Activated CD4-positive, alpha-beta memory T cell treated with anti-CD3 and anti-CD28 coated beads, Interleukin-2, amount 10 ng/mL, durations not matched to agents 7 days and 5 days (primary cell): Measurements from ENCODE around the gene NAA25. TPM values are rescaled to one million over a fixed set of nuclear protein-coding genes. Genes with fewer than 3 reads are reported as not detected.

Experiments used
- CTCF ChIA-PET: fragments of 350-600 bp; sonication (Branson Sonifier 250); formaldehyde crosslinking; loops from one replicate; lab custom pipeline; 2021; ENCODE audit warnings: antibody characterized with exemption, inconsistent platforms; lab: Charles Lee
- POLR2A ChIA-PET: fragments of 350-600 bp; sonication (Branson Sonifier 250); formaldehyde crosslinking; loops from one replicate; lab custom pipeline; 2021; ENCODE audit warnings: antibody characterized with exemption; lab: Charles Lee
- DNase-seq: peaks from one replicate; pipeline ENCODE4 v3.0.0-alpha.2; 2020
- H3K27ac Mint-ChIP-seq: one replicate; pipeline ENCODE4 v1.8.0; 2021; ENCODE audit warnings: mild to moderate bottlenecking, mixed read lengths
- H3K27me3 Mint-ChIP-seq: one replicate; pipeline ENCODE4 v1.8.0; 2021; ENCODE audit warnings: mixed read lengths
- H3K36me3 Mint-ChIP-seq: one replicate; pipeline ENCODE4 v1.8.0; 2021; ENCODE audit warnings: low read depth, mixed read lengths
- H3K4me1 Mint-ChIP-seq: one replicate; pipeline ENCODE4 v1.8.0; 2021; ENCODE audit warnings: mixed read lengths
- H3K4me3 Mint-ChIP-seq: one replicate; pipeline ENCODE4 v1.8.0; 2021; ENCODE audit warnings: mild to moderate bottlenecking, mixed read lengths
- H3K9me3 Mint-ChIP-seq: one replicate; pipeline ENCODE4 v1.8.0; 2021; ENCODE audit warnings: mixed read lengths
- total RNA-seq, 2 experiments: library from RNA; stranded (reverse); gene quantifications; one replicate each; pipeline ENCODE4 v1.2.3, GENCODE V29; 2021

Gene NAA25
- total RNA-seq, 2 experiments from 2014 or later, result 24.2 to 25.0 TPM

- Mint-ChIP-seq H3K27ac (no peak overlapping the region), H3K27me3 (no peaks in the 10 kb centered on the region), H3K4me1 (peaks cover 4% of the 10 kb centered on the region), H3K36me3 (peaks cover 65% of the 10 kb centered on the region), H3K4me3 (no peak overlapping the region), H3K9me3 (no peaks in the 10 kb centered on the region)
- DNase-seq, result no peak
- ChIA-PET CTCF (interaction anchor here (1.5 to 1.7 kb wide), 2 partner anchors 22 to 90 kb away, joined by 3 read pairs; partner anchors contain the start of genes ERP29, TMEM116 and TRAFD1), POLR2A (interaction anchor here (2.8 kb wide), 1 partner anchor 22 kb away, joined by 14 read pairs; the partner anchor contains the start of genes ERP29 and TMEM116)
Measured at GRCh38 chr12:112035219-112035785, 73.3 kb downstream of the NAA25 start.

GRCh38 chr12:112032292-112032691 lies 76.3 kb downstream of the NAA25 start:
- POLR2A ChIA-PET, result interaction anchor here (1.0 kb wide), 2 partner anchors 9 to 386 kb away, joined by 4 read pairs; partner anchors contain the start of gene PTPN11
- Mint-ChIP-seq H3K9me3 (no peaks in the 10 kb centered on the region), H3K36me3 (peaks cover 57% of the 10 kb centered on the region), H3K4me3 (no peak overlapping the region), H3K27ac (no peak overlapping the region), H3K4me1 (peaks cover 4% of the 10 kb centered on the region), H3K27me3 (no peaks in the 10 kb centered on the region)
- CTCF ChIA-PET, result no interaction called here
- no peak for DNase-seq

GRCh38 chr12:112031472-112031871 lies 77.1 kb downstream of the NAA25 start:
- Mint-ChIP-seq H3K4me3 (no peak overlapping the region), H3K4me1 (peaks cover 6% of the 10 kb centered on the region), H3K27ac (no peak overlapping the region), H3K9me3 (no peaks in the 10 kb centered on the region), H3K36me3 (peaks cover 56% of the 10 kb centered on the region), H3K27me3 (no peaks in the 10 kb centered on the region)
- POLR2A ChIA-PET, result interaction anchor here (1.0 to 1.5 kb wide), 3 partner anchors 11 to 387 kb away, joined by 3 to 8 read pairs (median 4); partner anchors contain the start of genes ERP29, PTPN11 and TMEM116
- DNase-seq, result no peak
- CTCF ChIA-PET, result no interaction called here

DNA sequence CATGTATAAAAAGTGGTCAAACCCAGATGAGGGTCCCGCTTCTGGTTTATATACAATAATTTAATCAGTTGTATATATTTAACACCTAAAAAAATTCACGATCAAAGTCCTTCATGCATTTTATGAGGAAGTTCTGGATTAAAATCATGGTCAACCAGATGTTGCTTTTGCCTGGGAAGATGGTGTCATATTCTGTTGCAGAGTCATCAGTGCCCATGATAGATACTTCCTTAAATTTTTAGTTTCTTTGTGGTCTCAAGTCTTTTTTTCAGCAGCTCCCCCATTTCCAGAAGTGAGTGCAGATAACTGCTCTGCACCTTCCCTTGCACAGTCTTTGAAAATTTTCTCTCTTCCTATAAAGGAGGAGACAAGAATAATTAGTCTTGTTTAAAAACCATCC lies 79.3 kb downstream of the NAA25 start:
- Mint-ChIP-seq H3K27ac (no peak overlapping the region), H3K4me3 (no peak overlapping the region), H3K9me3 (no peaks in the 10 kb centered on the region), H3K27me3 (no peaks in the 10 kb centered on the region), H3K36me3 (peaks cover 58% of the 10 kb centered on the region), H3K4me1 (peaks cover 19% of the 10 kb centered on the region)
- DNase-seq, result no peak
- POLR2A ChIA-PET, result interaction anchor here (0.6 kb wide), 1 partner anchor 8 kb away, joined by 3 read pairs; no protein-coding TSS in a partner anchor
- CTCF ChIA-PET, result no interaction called here

DNA sequence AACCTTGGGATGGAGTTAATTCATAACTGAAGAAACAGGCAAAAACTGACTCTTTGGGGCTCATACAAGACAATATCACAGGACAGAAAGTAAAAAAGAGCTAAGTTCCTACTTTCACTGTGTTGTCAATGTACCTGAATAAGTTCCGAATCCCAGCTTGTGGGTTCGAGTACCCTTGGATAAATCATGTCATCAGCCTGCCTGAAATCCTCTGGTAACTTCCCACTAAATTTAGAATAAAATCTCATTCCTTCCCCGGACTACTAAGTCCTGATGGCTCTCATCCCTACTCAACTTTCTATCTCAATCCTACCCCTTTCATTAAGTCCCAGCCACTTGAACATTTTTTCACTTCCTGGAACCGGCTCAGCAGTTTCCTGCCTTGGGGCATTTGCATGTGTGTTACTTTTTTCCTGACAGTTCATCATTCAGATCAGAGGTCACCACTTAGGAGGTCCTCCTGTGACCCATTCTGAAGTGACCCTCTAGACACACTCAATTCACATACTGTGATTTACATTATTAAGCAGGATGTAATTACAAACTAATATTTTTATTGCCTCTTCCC lies 82.7 kb downstream of the NAA25 start:
- H3K9me3 Mint-ChIP-seq, result no peaks in the 10 kb centered on the region
- H3K27ac Mint-ChIP-seq, result peak overlapping the region; percentile 72
- H3K4me3 Mint-ChIP-seq, result no peak overlapping the region
- peaks cover 20% of the 10 kb centered on the region for H3K4me1 Mint-ChIP-seq
- ChIA-PET CTCF (interaction anchor here (1.3 kb wide), 1 partner anchor 11 kb away, joined by 3 read pairs; no protein-coding TSS in a partner anchor), POLR2A (interaction anchor here (1.5 to 1.6 kb wide), 2 partner anchors 12 to 83 kb away, joined by 4 to 11 read pairs; partner anchors contain the start of genes ERP29, NAA25 and TMEM116)
- no peak for DNase-seq
- peaks cover 62% of the 10 kb centered on the region for H3K36me3 Mint-ChIP-seq
- H3K27me3 Mint-ChIP-seq, result no peaks in the 10 kb centered on the region

GRCh38 chr12:112023759-112024396 lies 84.7 kb downstream of the NAA25 start:
- Mint-ChIP-seq H3K4me3 (no peak overlapping the region), H3K27me3 (no peaks in the 10 kb centered on the region), H3K36me3 (peaks cover 64% of the 10 kb centered on the region), H3K9me3 (no peaks in the 10 kb centered on the region), H3K27ac (no peak overlapping the region), H3K4me1 (peaks cover 30% of the 10 kb centered on the region)
- no peak for DNase-seq
- POLR2A ChIA-PET, result interaction anchor here (1.4 to 3.6 kb wide), 2 partner anchors 11 to 182 kb away, joined by 4 to 28 read pairs; partner anchors contain the start of genes ERP29, MAPKAPK5 and TMEM116
- CTCF ChIA-PET, result interaction anchor here (1.0 to 1.9 kb wide), 4 partner anchors 11 to 174 kb away, joined by 3 to 13 read pairs (median 3); partner anchors contain the start of genes ERP29 and TMEM116

DNA sequence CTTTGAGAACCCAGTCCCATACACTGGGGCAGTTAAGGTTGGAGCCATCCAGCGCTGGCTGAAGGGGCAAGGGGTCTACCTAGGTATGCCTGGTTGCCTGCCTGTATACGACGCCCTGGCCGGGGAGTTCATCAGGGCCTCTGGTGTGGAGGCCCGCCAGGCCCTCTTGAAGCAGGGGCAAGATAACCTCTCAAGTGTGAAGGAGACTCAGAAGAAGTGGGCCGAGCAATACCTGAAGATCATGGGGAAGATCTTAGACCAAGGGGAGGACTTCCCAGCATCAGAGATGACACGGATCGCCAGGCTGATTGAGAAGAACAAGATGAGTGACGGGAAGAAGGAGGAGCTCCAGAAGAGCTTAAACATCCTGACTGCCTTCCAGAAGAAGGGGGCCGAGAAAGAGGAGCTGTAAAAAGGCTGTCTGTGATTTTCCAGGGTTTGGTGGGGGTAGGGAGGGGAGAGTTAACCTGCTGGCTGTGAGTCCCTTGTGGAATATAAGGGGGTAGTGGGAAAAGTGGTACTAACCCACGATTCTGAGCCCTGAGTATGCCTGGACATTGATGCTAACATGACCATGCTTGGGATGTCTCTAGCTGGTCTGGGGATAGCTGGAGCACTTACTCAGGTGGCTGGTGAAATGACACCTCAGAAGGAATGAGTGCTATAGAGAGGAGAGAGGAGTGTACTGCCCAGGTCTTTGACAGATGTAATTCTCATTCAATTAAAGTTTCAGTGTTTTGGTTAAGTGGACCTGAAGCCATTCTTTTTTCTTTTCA lies 86.2 kb downstream of the NAA25 start:
- peaks cover 39% of the 10 kb centered on the region for H3K4me1 Mint-ChIP-seq
- POLR2A ChIA-PET, result interaction anchor here (1.0 to 3.6 kb wide), 3 partner anchors 9 to 181 kb away, joined by 4 to 28 read pairs (median 4); partner anchors contain the start of genes ERP29, MAPKAPK5 and TMEM116
- H3K27me3 Mint-ChIP-seq, result no peaks in the 10 kb centered on the region
- H3K27ac Mint-ChIP-seq, result peak overlapping the region; percentile 0
- no peak for DNase-seq
- peaks cover 67% of the 10 kb centered on the region for H3K36me3 Mint-ChIP-seq
- CTCF ChIA-PET, result interaction anchor here (1.1 to 1.9 kb wide), 3 partner anchors 9 to 176 kb away, joined by 3 to 13 read pairs (median 4); partner anchors contain the start of genes ERP29 and TMEM116
- no peak overlapping the region for H3K4me3 Mint-ChIP-seq
- no peaks in the 10 kb centered on the region for H3K9me3 Mint-ChIP-seq

DNA sequence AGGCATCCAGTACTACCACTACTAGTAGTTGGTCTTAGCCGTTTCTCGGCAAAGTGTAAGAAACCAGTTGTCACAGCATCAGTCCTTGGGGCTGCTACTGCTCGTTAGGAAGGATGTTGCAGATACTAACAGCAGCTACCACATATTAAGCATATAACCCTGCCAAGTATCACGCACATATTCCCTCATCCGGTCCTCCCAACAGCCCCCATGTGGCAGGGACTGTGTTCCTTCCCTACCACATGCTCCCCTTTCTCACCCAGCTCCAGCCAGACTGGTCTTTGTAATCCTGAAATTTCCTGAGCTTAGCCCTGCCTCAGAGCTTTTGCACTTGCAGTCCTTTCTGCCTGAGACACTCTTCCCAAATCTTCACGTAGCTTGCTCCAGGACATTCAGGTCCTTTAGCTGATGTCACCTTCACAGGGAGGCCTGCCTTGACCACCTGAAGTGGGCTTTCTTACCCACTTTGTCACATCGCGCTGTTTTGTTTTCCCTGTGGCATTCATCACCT lies 87.6 kb downstream of the NAA25 start:
- peaks cover 76% of the 10 kb centered on the region for H3K36me3 Mint-ChIP-seq
- H3K4me3 Mint-ChIP-seq, result no peak overlapping the region
- H3K4me1 Mint-ChIP-seq, result peaks cover 44% of the 10 kb centered on the region
- CTCF ChIA-PET, result interaction anchor here (1.0 to 1.4 kb wide), 3 partner anchors 13 to 80 kb away, joined by 4 to 7 read pairs (median 4); no protein-coding TSS in a partner anchor
- POLR2A ChIA-PET, result interaction anchor here (0.8 to 3.6 kb wide), 6 partner anchors 8 to 112 kb away, joined by 3 to 28 read pairs (median 6); partner anchors contain the start of genes ERP29 and TMEM116
- DNase-seq, result no peak
- H3K9me3 Mint-ChIP-seq, result no peaks in the 10 kb centered on the region
- H3K27ac Mint-ChIP-seq, result peak overlapping the region; percentile 38
- no peaks in the 10 kb centered on the region for H3K27me3 Mint-ChIP-seq

GRCh38 chr12:112018571-112019237 lies 89.9 kb downstream of the NAA25 start:
- peaks cover 77% of the 10 kb centered on the region for H3K36me3 Mint-ChIP-seq
- H3K4me1 Mint-ChIP-seq, result peaks cover 49% of the 10 kb centered on the region
- ChIA-PET CTCF (interaction anchor here (1.2 to 1.3 kb wide), 2 partner anchors 73 to 368 kb away, joined by 3 to 5 read pairs; no protein-coding TSS in a partner anchor), POLR2A (interaction anchor here (1.0 kb wide), 1 partner anchor 31 kb away, joined by 4 read pairs; no protein-coding TSS in a partner anchor)
- no peak for DNase-seq
- no peaks in the 10 kb centered on the region for H3K9me3 Mint-ChIP-seq
- H3K4me3 Mint-ChIP-seq, result no peak overlapping the region
- H3K27ac Mint-ChIP-seq, result peak overlapping the region; percentile 44
- no peaks in the 10 kb centered on the region for H3K27me3 Mint-ChIP-seq

- Mint-ChIP-seq H3K4me3 (no peak overlapping the region), H3K27me3 (no peaks in the 10 kb centered on the region), H3K9me3 (no peaks in the 10 kb centered on the region), H3K27ac (no peak overlapping the region), H3K4me1 (peaks cover 49% of the 10 kb centered on the region), H3K36me3 (peaks cover 70% of the 10 kb centered on the region)
- ChIA-PET CTCF (no interaction called here), POLR2A (no interaction called here)
- no peak for DNase-seq
Measured at GRCh38 chr12:112017041-112017440, 91.5 kb downstream of the NAA25 start.

DNA sequence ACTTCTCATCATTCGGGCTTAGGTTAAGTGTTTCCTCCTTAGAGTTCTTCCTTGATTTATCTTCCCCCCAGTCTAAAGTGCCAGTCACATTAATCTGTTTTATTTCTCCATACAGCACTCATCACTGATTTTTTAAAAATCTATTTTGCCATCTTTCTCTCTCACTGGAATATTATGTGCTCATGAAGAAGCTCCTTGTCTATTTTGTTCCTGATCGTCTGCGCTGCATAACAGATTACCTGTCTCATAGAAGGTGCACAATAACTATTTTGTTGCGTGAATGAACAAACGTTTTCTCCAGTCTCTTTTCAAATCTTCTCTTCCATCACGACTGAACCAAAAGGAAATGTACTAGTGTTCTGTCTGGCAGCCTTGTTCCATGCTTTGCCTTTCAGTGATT lies 92.6 kb downstream of the NAA25 start:
- Mint-ChIP-seq H3K4me3 (peak overlapping the region; percentile 38), H3K27ac (peak overlapping the region; percentile 7), H3K9me3 (no peaks in the 10 kb centered on the region), H3K4me1 (peaks cover 59% of the 10 kb centered on the region), H3K27me3 (no peaks in the 10 kb centered on the region), H3K36me3 (peaks cover 72% of the 10 kb centered on the region)
- ChIA-PET CTCF (interaction anchor here (0.6 kb wide), 1 partner anchor 71 kb away, joined by 3 read pairs; no protein-coding TSS in a partner anchor), POLR2A (interaction anchor here (6.7 kb wide), 1 partner anchor 71 kb away, joined by 52 read pairs; no protein-coding TSS in a partner anchor)
- no peak for DNase-seq
